Dedifferentiated amniotic fluid mesenchymal stem cell (primary cell): Measurements from ENCODE around the gene SGMS1.
A peak's percentile ranks its signal among the peaks of the same experiment; 100 is the strongest.

Source experiments
- DNase-seq: peaks from one replicate; pipeline ENCODE4 v3.0.0-alpha.2; 2016; ENCODE audit errors: extremely low spot score

The SGMS1 gene

DNA sequence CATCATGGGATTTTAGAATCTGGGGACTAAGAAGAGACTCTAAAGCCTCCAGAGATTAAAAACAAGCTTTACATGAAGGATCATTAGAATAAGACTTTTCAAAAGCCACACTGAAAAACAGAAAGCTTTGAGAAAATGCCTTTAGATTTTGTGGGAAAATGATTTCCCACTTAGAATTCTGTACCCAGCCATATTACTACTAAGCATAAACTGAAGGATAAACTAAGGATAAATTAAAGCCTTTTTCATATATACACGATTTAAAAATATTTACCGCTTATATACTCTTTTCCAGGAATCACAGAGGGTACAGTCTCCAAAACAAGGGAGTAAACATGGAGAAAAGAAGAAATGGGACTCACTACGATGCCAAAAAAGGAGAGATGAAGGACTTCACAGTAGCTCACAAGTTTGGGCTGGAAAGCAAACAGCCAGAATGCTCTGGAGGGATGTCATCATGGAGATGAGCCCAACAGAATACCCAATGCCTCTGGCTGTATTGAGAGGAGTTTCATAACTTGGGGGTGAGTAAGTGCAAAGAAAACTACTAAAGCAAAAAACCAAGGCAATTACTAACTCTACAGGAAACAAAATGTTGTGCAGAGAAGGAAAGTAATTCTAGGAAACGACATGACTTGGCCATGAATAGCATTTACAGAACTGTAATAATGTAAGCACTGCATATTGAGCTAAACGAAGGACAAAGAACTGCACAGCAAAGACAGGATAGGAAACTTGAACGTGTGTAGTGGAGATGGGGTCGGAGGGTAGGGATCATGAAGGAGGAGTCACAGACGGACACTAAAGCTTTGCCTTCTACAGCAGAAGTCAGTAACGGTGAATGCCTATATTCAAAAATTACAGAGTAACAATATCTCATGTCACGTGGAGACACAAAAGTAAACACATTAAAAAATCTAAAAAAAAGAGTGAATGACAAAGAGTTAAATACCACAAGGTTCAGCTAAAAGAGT, 311.0 kb downstream of the SGMS1 start:
- no peak for DNase-seq

DNA sequence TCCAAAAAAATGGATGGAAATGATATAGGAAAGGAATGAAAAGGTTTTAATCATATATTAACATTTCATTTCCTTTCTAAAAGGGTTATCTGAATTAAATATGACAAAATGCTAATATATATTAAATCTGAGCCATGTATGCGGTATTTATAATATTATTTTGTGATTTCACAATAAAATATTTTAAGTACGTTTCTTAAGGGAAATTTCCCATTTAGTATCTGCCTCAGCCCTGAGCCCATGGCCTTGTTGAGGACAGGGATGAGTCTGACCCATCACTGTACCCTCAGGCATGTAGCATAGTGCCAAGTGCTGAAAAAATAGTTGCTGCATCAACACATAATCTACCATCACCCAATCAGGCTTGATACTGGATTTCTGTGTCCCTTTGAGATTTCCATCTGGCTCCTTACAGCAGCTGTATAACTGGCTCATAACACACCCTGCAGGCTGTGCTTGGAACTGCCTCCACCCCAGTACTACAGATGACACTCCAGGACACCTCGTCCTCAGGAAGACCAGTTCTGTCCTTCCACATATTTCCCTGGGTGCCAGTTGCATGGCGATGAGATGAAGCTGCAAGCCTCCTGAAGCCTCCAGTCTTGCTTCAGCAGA, 313.1 kb downstream of the SGMS1 start:
- no peak for DNase-seq

DNA sequence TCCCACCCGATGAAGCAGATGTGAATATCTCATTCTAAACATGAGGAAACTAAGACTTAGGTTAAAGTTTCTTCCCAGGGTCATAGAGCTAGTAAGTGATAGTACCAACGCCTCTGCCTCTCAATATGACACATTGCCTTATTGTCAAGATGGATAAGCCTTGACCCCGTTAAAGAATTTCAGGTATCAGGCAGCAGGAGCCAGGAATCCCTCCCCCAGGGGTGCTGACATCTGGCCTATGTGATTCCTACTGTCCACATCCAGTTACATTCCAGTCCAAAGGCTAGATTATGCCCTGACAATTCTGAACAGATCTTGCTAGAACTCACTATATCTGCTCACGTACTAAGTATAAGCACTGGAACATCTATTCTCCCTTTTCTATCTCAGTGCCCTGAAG, 314.4 kb downstream of the SGMS1 start:
- DNase-seq, result no peak

DNA sequence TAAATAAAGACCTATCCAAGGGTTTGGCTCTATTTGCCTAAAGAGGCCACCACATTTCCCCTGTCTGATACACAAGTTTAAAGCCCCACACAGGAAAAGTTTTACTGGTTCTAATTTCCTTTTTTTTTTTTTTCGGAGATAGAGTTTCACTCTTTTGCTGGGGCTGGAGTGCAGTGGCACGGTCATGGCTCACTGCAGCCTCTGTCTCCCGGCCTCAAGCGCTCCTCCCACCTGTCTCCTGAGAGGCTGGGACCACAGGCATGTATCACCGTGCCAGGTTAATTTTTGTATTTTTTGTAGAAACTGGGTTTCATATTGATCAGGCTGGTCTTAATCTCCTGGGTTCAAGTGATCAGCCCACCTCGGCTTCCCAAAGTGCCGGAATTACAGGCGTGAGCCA, 319.1 kb downstream of the SGMS1 start:
- no peak for DNase-seq

DNA sequence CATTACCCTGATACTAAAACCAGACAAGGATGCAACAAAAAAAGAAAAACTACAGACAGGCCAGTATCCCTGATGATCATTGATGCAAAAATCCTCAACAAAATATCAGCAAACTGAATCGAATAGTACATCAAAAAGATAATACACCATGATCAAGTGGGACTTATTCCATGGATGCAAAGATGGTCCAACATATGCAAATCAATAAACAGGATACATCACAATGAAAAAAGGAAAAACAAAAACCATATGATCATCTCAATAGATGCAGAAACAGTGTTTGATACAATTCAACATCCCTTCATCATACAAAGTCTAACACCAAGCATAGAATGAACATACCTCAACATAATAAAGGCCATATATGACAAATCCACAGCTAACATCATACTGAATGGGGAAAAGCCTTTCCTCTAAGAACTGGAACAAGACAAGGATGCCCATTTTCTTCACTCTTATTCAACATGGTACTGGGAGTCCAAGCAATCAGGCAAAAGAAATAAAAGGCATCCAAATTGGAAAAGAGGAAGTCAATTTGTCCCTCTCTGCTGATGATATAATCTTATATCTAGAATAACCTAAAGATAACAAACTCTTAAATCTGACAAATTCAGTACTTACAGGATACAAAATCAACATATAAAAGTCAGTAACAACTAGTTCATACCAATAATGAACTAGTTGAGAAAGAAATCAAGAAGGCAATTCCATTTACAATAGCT, 323.6 kb downstream of the SGMS1 start:
- no peak for DNase-seq

DNA sequence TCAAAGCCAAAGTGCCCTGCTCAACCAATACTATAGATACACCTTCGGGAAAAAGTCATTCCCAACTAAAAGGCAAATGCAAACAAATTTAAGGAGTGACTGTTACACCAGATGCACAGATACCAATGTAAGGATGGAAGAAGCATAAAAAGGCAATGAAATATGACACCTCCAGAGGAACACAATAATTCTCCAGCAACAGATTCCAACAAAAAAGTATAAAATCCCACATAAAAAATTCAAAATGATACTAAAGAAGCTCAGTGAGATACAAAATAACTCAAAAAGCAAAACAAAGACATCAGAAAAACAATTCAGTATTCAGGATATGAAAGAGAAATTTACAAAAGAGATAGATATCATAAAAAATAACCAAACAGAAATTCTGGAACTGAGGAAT, 328.4 kb downstream of the SGMS1 start:
- DNase-seq, result no peak

DNA sequence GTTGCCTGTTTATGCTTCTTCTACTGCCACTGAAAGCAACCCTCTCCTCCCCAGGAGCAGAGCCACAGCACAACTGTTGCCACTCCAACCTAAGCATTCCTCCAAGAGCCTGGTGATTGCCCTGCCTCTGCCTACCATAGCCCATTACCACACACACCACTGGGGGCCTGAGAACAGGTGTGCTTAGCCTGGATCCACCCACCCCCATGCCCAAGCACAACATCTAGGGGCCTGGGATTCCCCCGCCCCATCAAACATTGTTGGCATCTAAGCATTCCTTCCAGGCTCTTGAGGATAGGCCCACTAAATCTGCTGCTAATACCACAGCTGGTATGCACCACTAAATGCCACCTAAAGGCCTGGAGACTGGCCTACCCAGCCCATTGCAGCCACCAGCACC, 329.2 kb downstream of the SGMS1 start:
- DNase-seq, result no peak

DNA sequence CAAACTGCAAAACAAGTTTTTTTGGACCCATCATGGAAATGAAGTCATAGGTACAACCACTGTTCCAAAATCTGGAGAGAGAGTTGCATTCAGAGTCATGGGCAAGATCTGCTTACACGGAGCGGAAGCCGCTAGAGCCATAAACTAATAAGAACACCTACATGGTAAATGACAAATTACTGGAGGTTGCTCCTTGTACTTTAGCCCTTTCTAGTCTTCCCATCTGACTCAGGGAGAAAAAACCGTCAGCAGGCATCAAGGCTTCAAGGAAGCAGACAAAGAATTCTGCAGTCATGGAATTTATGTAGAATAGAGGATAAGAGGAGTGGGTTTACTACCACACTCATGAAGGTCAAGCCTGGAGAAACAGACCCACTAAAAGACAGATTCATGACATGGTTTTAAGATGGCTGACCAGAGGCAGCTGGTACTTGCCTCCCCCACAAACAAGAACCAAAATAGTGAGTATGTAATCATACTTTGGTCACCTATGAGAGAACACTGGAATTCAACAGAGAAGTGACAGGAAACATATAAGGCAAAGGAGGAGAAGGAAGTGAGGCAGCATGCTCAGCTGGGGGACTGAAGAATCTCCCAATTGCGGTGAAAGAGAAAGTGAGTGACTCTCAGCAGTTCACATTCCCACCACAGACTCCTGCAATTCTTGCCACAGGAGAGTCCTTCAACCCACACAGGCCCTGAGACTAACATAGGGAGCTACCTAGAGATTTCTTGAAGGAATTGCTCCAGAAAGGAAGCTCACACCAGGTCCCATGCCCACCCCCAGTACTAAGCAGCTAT, 330.0 kb downstream of the SGMS1 start:
- no peak for DNase-seq

DNA sequence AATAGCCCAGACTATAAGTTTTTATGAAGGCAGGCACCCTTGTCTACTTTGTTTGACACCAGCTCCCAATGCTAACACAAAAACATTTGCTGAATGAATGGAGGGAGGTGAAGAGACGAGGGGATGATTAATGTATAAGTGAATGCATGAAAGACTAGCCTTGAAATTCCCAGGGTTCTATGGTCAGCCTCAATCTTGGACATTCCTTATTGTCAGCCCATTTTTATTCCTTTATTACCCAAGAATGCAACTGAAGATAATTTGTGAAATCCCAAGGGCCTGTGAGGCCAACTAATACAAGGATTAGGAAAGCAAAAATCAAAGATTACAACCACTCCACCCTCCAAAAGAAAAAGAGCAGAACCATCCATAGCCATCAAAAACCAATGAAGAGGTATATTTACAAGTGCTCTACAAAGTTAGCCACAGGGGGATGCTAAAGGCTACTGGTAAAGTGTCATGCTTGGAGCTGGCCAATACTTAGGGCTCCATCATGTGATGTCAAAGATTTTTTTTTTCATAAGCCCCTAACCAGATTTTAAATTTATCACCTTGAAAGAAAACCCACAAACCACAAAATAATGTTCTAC, 332.4 kb downstream of the SGMS1 start:
- no peak for DNase-seq

DNA sequence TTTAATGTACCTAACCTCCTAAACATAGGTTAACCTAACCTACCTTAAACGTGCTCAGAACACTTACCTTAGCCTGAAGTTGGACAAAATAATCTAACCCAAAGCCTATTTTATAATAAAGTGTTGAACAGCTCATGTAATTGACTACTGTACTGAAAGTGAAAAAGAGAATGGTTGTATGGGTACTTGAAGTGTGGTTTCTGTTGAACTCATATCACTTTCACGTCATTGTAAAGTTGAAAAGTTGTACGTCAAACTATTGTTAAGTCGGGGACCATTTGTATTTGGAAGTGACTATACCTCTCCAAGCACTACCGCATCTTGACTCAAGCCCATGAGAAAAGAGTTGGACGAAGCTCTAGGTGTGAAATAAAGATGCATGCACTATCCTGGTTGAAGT, 334.6 kb downstream of the SGMS1 start:
- DNase-seq, result no peak

DNA sequence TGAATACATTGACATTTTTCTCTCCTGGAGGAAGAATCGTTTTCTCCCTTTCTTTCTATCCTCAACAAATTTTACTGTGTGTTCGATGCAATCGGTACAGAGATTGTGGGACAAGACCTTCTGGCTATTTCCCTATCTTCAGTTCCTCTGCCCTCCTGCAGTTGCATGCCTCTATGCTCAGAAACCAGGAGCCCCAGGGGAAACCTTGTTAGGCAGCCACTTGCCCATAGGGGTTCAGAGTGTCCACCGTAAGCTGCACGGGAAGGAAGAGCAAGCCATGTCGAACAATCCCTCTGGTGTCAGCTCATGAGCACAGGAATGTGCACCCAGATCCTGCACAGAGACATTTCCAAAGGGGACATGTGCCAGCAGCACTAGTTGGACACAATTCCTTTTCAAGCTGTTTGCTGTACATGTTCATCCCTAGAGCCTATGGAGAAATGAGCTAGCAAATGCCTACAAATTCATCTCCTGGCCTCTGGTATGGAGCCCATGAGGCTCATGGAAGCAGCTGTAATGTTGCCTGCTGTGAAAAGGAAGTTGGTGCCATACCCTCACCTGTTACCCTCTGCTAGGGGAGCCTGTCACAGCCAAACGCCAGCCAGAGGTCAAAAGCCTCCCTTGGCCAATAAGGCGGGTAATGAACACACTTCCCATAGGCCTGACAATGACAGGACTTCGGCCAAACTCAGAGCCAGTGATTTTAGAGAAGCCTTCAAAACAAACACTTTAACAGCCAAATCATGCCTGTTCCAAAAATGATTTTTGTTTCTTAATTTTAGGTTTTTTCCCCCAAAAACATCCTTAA, 336.6 kb downstream of the SGMS1 start:
- DNase-seq, result no peak

DNA sequence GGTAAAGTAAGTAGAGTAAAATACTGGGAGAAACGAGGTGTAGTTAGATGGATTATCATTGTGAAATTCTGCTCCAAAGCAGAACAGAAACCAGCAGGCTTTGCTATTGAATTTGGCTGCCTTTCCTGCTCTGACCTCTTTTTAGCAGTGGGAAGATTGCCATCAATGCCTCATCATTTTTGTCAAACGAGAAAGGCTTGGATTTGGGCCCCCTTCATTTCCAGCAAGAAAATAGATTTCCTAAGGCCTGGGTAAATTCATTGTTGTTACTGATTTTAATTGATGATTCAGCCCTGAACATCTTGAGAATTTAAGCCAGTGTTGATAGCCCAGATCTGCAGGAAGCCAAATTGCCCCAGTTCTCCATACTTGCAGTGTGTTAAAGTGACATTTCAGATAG, 337.2 kb downstream of the SGMS1 start:
- peak; percentile 42 for DNase-seq

DNA sequence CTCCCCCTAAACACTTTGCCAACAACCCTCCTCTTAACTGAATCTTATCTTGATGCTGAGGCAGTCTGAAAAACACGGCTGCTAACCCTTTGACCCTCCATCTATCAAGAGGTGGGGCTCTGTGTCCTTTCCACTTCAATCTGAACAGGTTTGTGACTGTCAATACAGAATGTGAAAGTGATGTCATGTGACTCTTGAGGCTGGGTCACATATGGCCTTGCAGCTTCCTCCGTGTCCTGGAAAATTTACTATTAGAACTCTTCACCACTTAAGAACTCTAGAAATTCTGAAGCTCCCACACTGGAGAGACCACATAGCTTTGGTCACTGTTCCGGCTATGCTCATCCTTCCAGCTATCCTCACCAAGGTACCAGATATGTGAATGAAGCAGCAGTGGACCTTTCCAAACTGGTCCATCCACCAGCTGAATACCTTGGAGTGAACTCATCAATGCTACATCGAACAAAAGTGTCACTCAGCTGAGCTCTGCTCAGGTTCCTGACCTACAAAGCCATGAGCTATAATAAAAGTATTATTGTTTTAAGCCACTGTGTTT, 341.7 kb downstream of the SGMS1 start:
- no peak for DNase-seq

DNA sequence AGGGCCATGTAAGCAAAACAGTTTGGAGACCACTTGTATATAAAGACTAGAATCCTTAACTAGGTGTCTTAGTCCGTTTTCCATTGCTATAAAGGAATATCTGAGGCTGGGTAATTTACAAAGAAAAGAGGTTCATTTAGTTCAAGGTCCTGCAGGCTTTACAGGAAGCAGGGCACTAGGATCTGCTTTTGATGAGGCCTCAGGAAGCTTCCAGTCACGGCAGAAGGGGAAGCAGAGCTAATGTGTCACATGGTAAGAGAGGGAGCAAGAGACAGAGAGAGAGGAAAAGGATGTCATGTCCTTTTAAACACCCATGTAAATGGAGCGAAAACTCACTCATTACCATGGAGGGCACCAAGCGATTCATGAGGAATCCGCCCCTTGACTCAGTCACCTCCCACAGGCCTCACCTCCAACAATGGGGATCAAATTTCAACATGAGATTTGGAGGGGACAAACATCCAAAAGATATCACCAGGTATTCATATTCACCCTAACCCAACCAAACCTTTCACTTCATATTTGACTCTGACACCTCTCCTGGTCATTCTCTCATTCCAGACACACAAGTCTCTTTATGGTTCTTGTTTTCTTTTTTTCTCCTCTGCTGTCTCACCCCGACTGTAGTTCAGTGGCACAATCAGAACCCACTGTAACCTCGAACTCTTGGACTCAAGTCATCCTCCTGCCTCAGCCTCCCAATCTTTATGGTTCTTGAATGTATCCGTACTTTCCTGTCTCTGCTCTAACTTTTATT, 342.4 kb downstream of the SGMS1 start:
- no peak for DNase-seq

DNA sequence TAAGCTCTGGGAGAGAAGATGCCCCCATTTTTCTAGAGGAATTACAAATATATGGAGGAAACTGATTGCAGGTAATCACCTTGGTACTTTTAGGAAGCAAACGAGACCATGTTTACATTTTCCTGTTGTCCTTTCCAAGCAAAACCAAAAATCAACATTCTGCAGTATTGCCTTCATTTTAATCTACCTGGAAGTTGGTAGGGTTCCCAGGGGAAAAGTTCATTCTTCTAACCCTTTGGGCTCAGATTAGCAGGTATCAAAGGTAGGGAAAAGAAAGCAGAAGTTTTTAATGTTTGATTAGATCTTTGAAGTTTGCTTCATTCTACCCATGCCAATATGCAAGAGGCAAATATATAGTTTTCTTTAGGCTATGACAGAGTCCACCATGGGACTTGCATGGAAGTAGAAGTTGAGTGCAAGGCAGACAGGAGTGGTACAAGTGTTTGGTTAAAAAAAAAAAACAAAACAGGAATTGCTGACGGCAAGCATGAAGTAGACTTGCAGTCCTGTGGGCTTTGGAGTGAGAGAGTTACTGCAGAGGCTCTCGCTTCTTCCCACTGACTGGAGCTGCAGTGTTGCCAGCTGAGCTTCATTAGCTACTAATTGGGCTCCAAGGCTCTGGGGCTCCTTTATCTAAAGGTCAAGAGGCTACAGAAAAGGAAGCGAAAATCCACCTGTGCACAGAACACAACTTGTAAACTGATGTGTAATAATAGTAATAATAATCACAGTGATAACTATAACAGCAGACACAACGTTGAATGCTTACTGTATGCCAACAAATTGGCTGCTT, 343.5 kb downstream of the SGMS1 start:
- no peak for DNase-seq

DNA sequence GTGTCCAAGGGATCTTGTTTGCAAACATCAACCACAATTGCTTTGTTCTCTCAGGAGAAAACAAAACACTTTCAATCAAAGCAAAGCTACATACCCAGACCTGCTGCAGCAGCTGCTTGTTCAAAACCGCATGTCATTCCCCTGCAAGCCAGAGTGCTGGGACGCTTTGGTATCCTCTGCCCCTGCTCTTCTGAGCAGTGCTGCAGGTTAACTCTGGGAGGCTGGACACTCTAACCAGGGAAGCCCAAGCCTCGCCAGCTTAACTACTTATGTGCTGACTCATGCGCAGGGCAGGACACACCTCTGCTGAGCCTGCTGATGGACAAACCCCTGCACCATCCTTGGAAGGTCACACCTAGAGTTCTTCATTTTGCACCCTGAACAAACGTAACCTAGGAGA, 344.3 kb downstream of the SGMS1 start:
- no peak for DNase-seq

DNA sequence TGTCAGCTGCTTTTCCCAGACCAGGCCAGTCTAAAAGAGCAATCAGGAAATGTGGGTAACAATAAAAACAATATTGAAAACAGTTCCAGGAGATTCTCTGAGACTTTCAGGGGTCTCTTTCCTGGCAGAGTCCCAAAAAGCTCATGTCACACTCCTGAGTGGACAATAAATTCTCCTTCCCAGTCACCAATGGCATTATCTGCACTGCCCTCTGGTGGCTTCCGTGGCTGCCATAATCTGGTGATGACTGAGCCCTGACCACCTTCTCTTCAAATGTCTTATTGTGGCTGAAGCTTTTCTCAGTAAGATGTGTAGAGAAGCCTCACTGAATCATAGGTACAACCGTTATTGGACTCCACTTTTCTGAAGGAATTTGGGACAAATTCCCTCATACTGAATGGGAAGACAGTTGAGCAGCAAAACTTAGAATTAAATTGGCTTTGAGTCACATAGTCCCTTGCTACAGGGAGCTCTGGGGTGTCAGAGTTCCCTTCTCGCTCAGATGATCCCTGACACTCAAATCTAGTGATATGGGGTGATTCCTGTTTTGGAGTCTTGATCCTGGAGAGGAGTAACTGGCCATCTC, 348.0 kb downstream of the SGMS1 start:
- DNase-seq, result no peak

DNA sequence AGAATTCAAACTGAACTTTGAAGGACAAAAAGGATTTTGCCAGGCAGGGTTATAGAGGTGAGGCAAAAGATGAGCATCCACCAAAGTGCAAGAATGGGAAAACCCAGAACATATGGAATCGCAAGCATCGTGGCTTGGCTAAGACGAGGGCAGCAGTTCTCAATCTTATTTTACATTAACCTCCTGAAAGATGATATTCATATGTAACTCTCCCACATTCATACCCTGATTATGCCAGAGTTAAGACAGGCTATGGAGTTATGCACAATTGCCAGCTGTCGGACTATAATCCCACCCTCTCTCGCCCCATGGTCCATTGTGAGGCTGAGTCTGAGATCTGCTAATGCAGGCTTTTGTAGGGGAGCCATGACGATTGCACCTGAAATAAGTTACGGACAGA, 351.2 kb downstream of the SGMS1 start:
- no peak for DNase-seq
